Karpas-422 (cell line): ENCODE results near the gene AMOT. TPM values are rescaled to one million over a fixed set of nuclear protein-coding genes. Genes with fewer than 3 reads are reported as not detected.
A peak's percentile ranks its signal among the peaks of the same experiment; 100 is the strongest.

Experiments
- DNase-seq: peaks from one replicate; pipeline ENCODE4 v3.0.0-alpha.2; 2015
- H2AFZ ChIP-seq: fragments of 200-600 bp; sonication (generic); 2 replicates; pipeline ENCODE4 v1.6.1; 2014; ENCODE audit warnings: antibody characterized with exemption, low read length, mixed read lengths
- H3K27ac ChIP-seq: fragments of 200-600 bp; sonication (generic); 2 replicates; pipeline ENCODE4 v1.5.1; 2014; ENCODE audit warnings: mild to moderate bottlenecking, low read length, moderate library complexity
- H3K27me3 ChIP-seq: fragments of 200-600 bp; sonication (generic); 2 replicates; pipeline ENCODE4 v1.6.1; 2014; ENCODE audit warnings: low read length, mixed read lengths
- H3K36me3 ChIP-seq: fragments of 200-600 bp; sonication (generic); 2 replicates; pipeline ENCODE4 v1.6.1; 2014; ENCODE audit warnings: low read length, mixed read lengths; ENCODE audit not compliant: insufficient read depth
- H3K4me1 ChIP-seq: fragments of 200-600 bp; sonication (generic); 2 replicates; pipeline ENCODE4 v1.6.1; 2014; ENCODE audit warnings: mild to moderate bottlenecking, low read length, mixed read lengths
- H3K4me2 ChIP-seq: fragments of 200-600 bp; sonication (generic); 2 replicates; pipeline ENCODE4 v1.6.1; 2014; ENCODE audit warnings: low read length, low read depth, mild to moderate bottlenecking; ENCODE audit not compliant: poor library complexity, severe bottlenecking
- H3K4me3 ChIP-seq: fragments of 200-600 bp; sonication (generic); 2 replicates; pipeline ENCODE4 v1.5.1; 2014; ENCODE audit warnings: mild to moderate bottlenecking, antibody characterized with exemption, low read length, mixed read lengths
- H3K79me2 ChIP-seq: fragments of 200-600 bp; sonication (generic); 2 replicates; pipeline ENCODE4 v1.6.1; 2014; ENCODE audit warnings: mild to moderate bottlenecking, low read length, mixed read lengths
- H3K9ac ChIP-seq: fragments of 200-600 bp; sonication (generic); 2 replicates; pipeline ENCODE4 v1.6.0; 2014; ENCODE audit warnings: low read length
- H3K9me2 ChIP-seq: fragments of 200-600 bp; sonication (generic), shearing (Covaris generic); replicated peaks from 2 replicates; pipeline ENCODE4 v1.6.0; 2014; ENCODE audit warnings: mild to moderate bottlenecking, low read length, moderate library complexity; ENCODE audit not compliant: insufficient read depth
- H3K9me3 ChIP-seq: fragments of 300-700, 200-600 bp; sonication (generic); 2 replicates; pipeline ENCODE4 v1.6.1; 2014; ENCODE audit warnings: low read length, mixed read lengths
- H4K20me1 ChIP-seq: fragments of 200-600 bp; sonication (generic); 2 replicates; pipeline ENCODE4 v1.6.1; 2014; ENCODE audit warnings: mild to moderate bottlenecking, antibody characterized with exemption, low read length, low read depth; ENCODE audit not compliant: insufficient read depth
- total RNA-seq: library from RNA; depleted of rRNA; stranded (reverse); fragments of >200 nt; shearing (Covaris generic); gene quantifications from 2 replicates; pipeline ENCODE4 v1.2.3, GENCODE V29; 2014; ENCODE audit warnings: low replicate concordance

AMOT gene
- total RNA-seq, 1 experiment from 2014 or later, result not detected

- no peaks in the 10 kb centered on the region; the same call in 1 of the 2 replicates for H3K9me3 ChIP-seq
- H3K4me2 ChIP-seq, result no peak overlapping the region
- no peaks in the 10 kb centered on the region for H3K79me2 ChIP-seq
- no peak overlapping the region for H3K27ac ChIP-seq
- H3K4me3 ChIP-seq, result no peak overlapping the region
- no peaks in the 10 kb centered on the region for H4K20me1 ChIP-seq
- H3K4me1 ChIP-seq, result no peaks in the 10 kb centered on the region
- H3K9ac ChIP-seq, result no peak overlapping the region
- H2AFZ ChIP-seq, result no peak overlapping the region
- H3K36me3 ChIP-seq, result no peaks in the 10 kb centered on the region
- no peak for DNase-seq
- no peaks in the 10 kb centered on the region for H3K9me2 ChIP-seq
- H3K27me3 ChIP-seq, result no peaks in the 10 kb centered on the region
These were observed 5.6 kb downstream of the AMOT start for GRCh38 chrX:112835019-112835418.

- Histone ChIP-seq H2AFZ (no peak overlapping the region), H3K27ac (no peak overlapping the region), H3K4me1 (no peaks in the 10 kb centered on the region), H3K4me3 (no peak overlapping the region), H3K9me3 (no peaks in the 10 kb centered on the region; the same call in 1 of the 2 replicates), H3K9me2 (no peaks in the 10 kb centered on the region), H3K36me3 (no peaks in the 10 kb centered on the region), H3K9ac (no peak overlapping the region), H4K20me1 (no peaks in the 10 kb centered on the region), H3K79me2 (no peaks in the 10 kb centered on the region), H3K27me3 (no peaks in the 10 kb centered on the region), H3K4me2 (no peak overlapping the region)
- no peak for DNase-seq
These were observed 6.4 kb downstream of the AMOT start for GRCh38 chrX:112834031-112834845.

GRCh38 chrX:112832481-112833095, 8.0 kb downstream of the AMOT start:
- no peak overlapping the region for H3K4me3 ChIP-seq
- no peaks in the 10 kb centered on the region for H4K20me1 ChIP-seq
- no peak overlapping the region for H3K9ac ChIP-seq
- H3K4me2 ChIP-seq, result no peak overlapping the region
- no peak overlapping the region for H2AFZ ChIP-seq
- no peaks in the 10 kb centered on the region for H3K9me2 ChIP-seq
- H3K36me3 ChIP-seq, result no peaks in the 10 kb centered on the region
- no peak overlapping the region for H3K27ac ChIP-seq
- H3K4me1 ChIP-seq, result no peaks in the 10 kb centered on the region
- no peaks in the 10 kb centered on the region; the same call in 1 of the 2 replicates for H3K9me3 ChIP-seq
- H3K79me2 ChIP-seq, result no peaks in the 10 kb centered on the region
- DNase-seq, result no peak
- H3K27me3 ChIP-seq, result no peaks in the 10 kb centered on the region

- H3K4me1 ChIP-seq, result no peaks in the 10 kb centered on the region
- H2AFZ ChIP-seq, result no peak overlapping the region
- H3K79me2 ChIP-seq, result no peaks in the 10 kb centered on the region
These were observed 10.1 kb downstream of the AMOT start for GRCh38 chrX:112830540-112830939.

GRCh38 chrX:112827292-112827903, 13.2 kb downstream of the AMOT start:
- H3K27ac ChIP-seq, result no peak overlapping the region

More at GRCh38 chrX:112830540-112830939, 10.1 kb downstream of the AMOT start:
- H3K9ac ChIP-seq, result no peak overlapping the region
- H3K4me2 ChIP-seq, result no peak overlapping the region
- H3K27me3 ChIP-seq, result no peaks in the 10 kb centered on the region
- no peaks in the 10 kb centered on the region for H3K36me3 ChIP-seq
- H3K4me3 ChIP-seq, result no peak overlapping the region
- no peaks in the 10 kb centered on the region for H4K20me1 ChIP-seq
- no peak for DNase-seq
- no peaks in the 10 kb centered on the region for H3K9me3 ChIP-seq
- no peak overlapping the region for H3K27ac ChIP-seq
- H3K9me2 ChIP-seq, result no peaks in the 10 kb centered on the region

GRCh38 chrX:112826023-112826422, 14.6 kb downstream of the AMOT start:
- Histone ChIP-seq H3K27me3 (no peaks in the 10 kb centered on the region), H3K4me1 (no peaks in the 10 kb centered on the region), H3K4me3 (no peak overlapping the region), H3K9ac (no peak overlapping the region), H3K36me3 (no peaks in the 10 kb centered on the region), H3K9me3 (no peaks in the 10 kb centered on the region), H3K27ac (no peak overlapping the region), H3K4me2 (no peak overlapping the region), H2AFZ (no peak overlapping the region), H4K20me1 (no peaks in the 10 kb centered on the region), H3K9me2 (no peaks in the 10 kb centered on the region), H3K79me2 (no peaks in the 10 kb centered on the region)
- no peak for DNase-seq

More at GRCh38 chrX:112827292-112827903, 13.2 kb downstream of the AMOT start:
- Histone ChIP-seq H3K9me2 (no peaks in the 10 kb centered on the region), H3K9me3 (no peaks in the 10 kb centered on the region), H3K4me2 (no peak overlapping the region), H3K27me3 (no peaks in the 10 kb centered on the region), H3K4me3 (no peak overlapping the region), H3K79me2 (no peaks in the 10 kb centered on the region), H3K9ac (no peak overlapping the region), H2AFZ (no peak overlapping the region), H4K20me1 (no peaks in the 10 kb centered on the region), H3K36me3 (no peaks in the 10 kb centered on the region), H3K4me1 (no peaks in the 10 kb centered on the region)
- no peak for DNase-seq

GRCh38 chrX:112822892-112823291, 17.7 kb downstream of the AMOT start:
- Histone ChIP-seq H3K9me3 (no peaks in the 10 kb centered on the region), H2AFZ (no peak overlapping the region), H3K9me2 (no peaks in the 10 kb centered on the region), H3K9ac (no peak overlapping the region), H3K4me3 (no peak overlapping the region), H3K79me2 (no peaks in the 10 kb centered on the region), H3K27ac (no peak overlapping the region), H3K27me3 (no peaks in the 10 kb centered on the region), H4K20me1 (no peaks in the 10 kb centered on the region), H3K36me3 (no peaks in the 10 kb centered on the region), H3K4me1 (no peaks in the 10 kb centered on the region), H3K4me2 (no peak overlapping the region)
- DNase-seq, result peak; percentile 46
